B cell (primary cell): Measurements from ENCODE around the gene GNG3. TPM values are rescaled to one million over a fixed set of nuclear protein-coding genes. Genes with fewer than 3 reads are reported as not detected.

Source experiments
- ATAC-seq: fragments of 200-7000 bp; cut with Tn5 transposase; one replicate; pipeline ENCODE4 v1.10.0; 2021; ENCODE audit warnings: low read depth, mild to moderate bottlenecking, moderate number of reproducible peaks, moderate library complexity
- CTCF ChIA-PET: fragments of 350-600 bp; sonication (Branson Sonifier 250); formaldehyde crosslinking; loops from one replicate; lab custom pipeline; 2021; ENCODE audit warnings: antibody characterized with exemption, inconsistent platforms; lab: Charles Lee
- POLR2A ChIA-PET: fragments of 350-600 bp; sonication (Branson Sonifier 250); formaldehyde crosslinking; loops from one replicate; lab custom pipeline; 2021; ENCODE audit warnings: antibody characterized with exemption; lab: Charles Lee
- DNase-seq: peaks from one replicate; pipeline ENCODE4 v3.0.0; 2013
- H2AFZ ChIP-seq: 2 replicates; pipeline ENCODE4 v1.6.1; 2012; ENCODE audit warnings: mild to moderate bottlenecking, low read depth, low read length; ENCODE audit not compliant: insufficient read depth, poor library complexity, severe bottlenecking
- H3K27ac ChIP-seq, 2 donors: 1 replicate in 1 of 2; 2 replicates in 1 of 2; pipeline ENCODE4 v1.5.1; 2012 to 2013; ENCODE audit warnings: low read length in 2 of 2, mild to moderate bottlenecking in 2 of 2, moderate library complexity in 1 of 2
- H3K27me3 ChIP-seq, 4 experiments: fragments of 200-600 bp in 1 of 4; sonication (generic) in 1 of 4; replicated peaks in 1 of 4; 1 replicate in 2 of 4; 2 replicates in 2 of 4; pipeline versions ENCODE4 v1.6.1 to v1.7.0; 2013 to 2016; ENCODE audit warnings: low read length in 3 of 4, mild to moderate bottlenecking in 2 of 4, mixed read lengths in 1 of 4, moderate library complexity in 1 of 4; ENCODE audit not compliant: insufficient read depth in 4 of 4, control insufficient read depth in 3 of 4; ENCODE audit errors: control extremely low read depth in 1 of 4
- H3K36me3 ChIP-seq, 2 experiments: replicated peaks in 1 of 2; 1 replicate in 1 of 2; 2 replicates in 1 of 2; pipeline versions ENCODE4 v1.6.1 to v1.7.1; 2013; ENCODE audit warnings: low read length in 1 of 2; ENCODE audit not compliant: insufficient read depth in 2 of 2, control insufficient read depth in 1 of 2; ENCODE audit errors: control extremely low read depth in 1 of 2, extremely low read depth in 1 of 2
- H3K4me1 ChIP-seq, 2 donors: fragments of 200-600 bp in 1 of 2; sonication (generic) in 1 of 2; 1 replicate in 1 of 2; 2 replicates in 1 of 2; pipeline versions ENCODE4 v1.5.1 to v1.6.1; 2013 to 2017; ENCODE audit warnings: low read length in 2 of 2; ENCODE audit not compliant: control insufficient read depth in 2 of 2, insufficient read depth in 2 of 2
- H3K4me2 ChIP-seq: replicated peaks from 2 replicates; pipeline ENCODE3; 2012; ENCODE audit warnings: mild to moderate bottlenecking, low read depth, low read length; ENCODE audit not compliant: poor library complexity, severe bottlenecking
- H3K4me3 ChIP-seq, 5 experiments: fragments of 200-600 bp in 1 of 5; sonication (generic) in 1 of 5; 1 replicate in 3 of 5; 2 replicates in 2 of 5; pipeline versions ENCODE4 v1.5.1 to v1.7.0; 2011 to 2016; ENCODE audit warnings: low read length in 4 of 5, mild to moderate bottlenecking in 4 of 5, low read depth in 2 of 5, control low read depth in 1 of 5, moderate library complexity in 1 of 5; ENCODE audit not compliant: insufficient read depth in 1 of 5; ENCODE audit errors: control extremely low read depth in 1 of 5, extremely low read depth in 1 of 5
- H3K79me2 ChIP-seq: fragments of 200-600 bp; sonication (generic); one replicate; pipeline ENCODE4 v1.6.0; 2016; ENCODE audit warnings: low read length; ENCODE audit not compliant: control insufficient read depth, insufficient read depth
- H3K9ac ChIP-seq: fragments of 200-600 bp; sonication (generic); 2 replicates; pipeline ENCODE4 v1.6.1; 2017; ENCODE audit warnings: mild to moderate bottlenecking, low read length, moderate library complexity
- H3K9me3 ChIP-seq, 3 donors: one replicate each; pipeline versions ENCODE4 v1.6.1 to v1.7.1; 2013; ENCODE audit warnings: low read length in 2 of 3; ENCODE audit not compliant: control insufficient read depth in 2 of 3, insufficient read depth in 1 of 3; ENCODE audit errors: control extremely low read depth in 1 of 3
- H4K20me1 ChIP-seq: 2 replicates; pipeline ENCODE4 v1.6.0; 2012; ENCODE audit warnings: mild to moderate bottlenecking, low read length; ENCODE audit not compliant: insufficient read depth, control insufficient read depth, poor library complexity, severe bottlenecking
- H3K27ac Mint-ChIP-seq: one replicate; pipeline ENCODE4 v1.8.0; 2021; ENCODE audit warnings: mixed read lengths
- H3K27me3 Mint-ChIP-seq: one replicate; pipeline ENCODE4 v1.8.0; 2021; ENCODE audit warnings: mixed read lengths
- H3K4me1 Mint-ChIP-seq: one replicate; pipeline ENCODE4 v1.8.0; 2021; ENCODE audit warnings: mixed read lengths
- H3K4me3 Mint-ChIP-seq: one replicate; pipeline ENCODE4 v1.8.0; 2021; ENCODE audit warnings: mixed read lengths
- H3K9me3 Mint-ChIP-seq: one replicate; pipeline ENCODE4 v1.8.0; 2022; ENCODE audit warnings: mixed read lengths; ENCODE audit not compliant: insufficient read depth
- EZH2 ChIP-seq: IDR thresholded peaks from 2 replicates; pipeline ENCODE4 v1.6.1; 2012; ENCODE audit warnings: borderline replicate concordance, low read depth, mild to moderate bottlenecking, moderate library complexity, low read length; ENCODE audit not compliant: insufficient read depth, poor library complexity, severe bottlenecking
- WGBS: methylation state at CpG from one replicate; pipeline ENCODE4 v1.1.5; 2013; ENCODE audit warnings: missing lambda C conversion rate; ENCODE audit not compliant: insufficient coverage; 5-methylcytosine and 5-hydroxymethylcytosine counted together
- intact Hi-C: fragments of 100-400 bp; cut with micrococcal nuclease; formaldehyde crosslinking; loops from one replicate; pipeline ENCODE4 v1.10.0; 2022
- polyA plus RNA-seq: library from polyadenylated mRNA; depleted of rRNA; stranded (reverse); fragments of >200 nt; gene quantifications from 2 replicates; pipeline ENCODE4 v1.2.3, GENCODE V29; 2012
- total RNA-seq, 2 donors: library from RNA; stranded (reverse); fragments of 120-200 nt in 1 of 2; gene quantifications; 1 replicate in 1 of 2; 2 replicates in 1 of 2; pipeline versions ENCODE4 v1.2.3 to v1.2.4, GENCODE V29; 2013 to 2022
- TF ChIP-seq, protein P1 (sequence below): fragments of 200-600 bp; IDR thresholded peaks from one replicate; pipeline ENCODE4 v1.8.0; 2022; ENCODE audit warnings: antibody characterized with exemption, mild to moderate bottlenecking

Gene GNG3
- total and polyA plus RNA-seq, 2 donors (not counting 1 experiment from before 2014, with no cell fraction given): 2.1 to 5.5 TPM

DNA sequence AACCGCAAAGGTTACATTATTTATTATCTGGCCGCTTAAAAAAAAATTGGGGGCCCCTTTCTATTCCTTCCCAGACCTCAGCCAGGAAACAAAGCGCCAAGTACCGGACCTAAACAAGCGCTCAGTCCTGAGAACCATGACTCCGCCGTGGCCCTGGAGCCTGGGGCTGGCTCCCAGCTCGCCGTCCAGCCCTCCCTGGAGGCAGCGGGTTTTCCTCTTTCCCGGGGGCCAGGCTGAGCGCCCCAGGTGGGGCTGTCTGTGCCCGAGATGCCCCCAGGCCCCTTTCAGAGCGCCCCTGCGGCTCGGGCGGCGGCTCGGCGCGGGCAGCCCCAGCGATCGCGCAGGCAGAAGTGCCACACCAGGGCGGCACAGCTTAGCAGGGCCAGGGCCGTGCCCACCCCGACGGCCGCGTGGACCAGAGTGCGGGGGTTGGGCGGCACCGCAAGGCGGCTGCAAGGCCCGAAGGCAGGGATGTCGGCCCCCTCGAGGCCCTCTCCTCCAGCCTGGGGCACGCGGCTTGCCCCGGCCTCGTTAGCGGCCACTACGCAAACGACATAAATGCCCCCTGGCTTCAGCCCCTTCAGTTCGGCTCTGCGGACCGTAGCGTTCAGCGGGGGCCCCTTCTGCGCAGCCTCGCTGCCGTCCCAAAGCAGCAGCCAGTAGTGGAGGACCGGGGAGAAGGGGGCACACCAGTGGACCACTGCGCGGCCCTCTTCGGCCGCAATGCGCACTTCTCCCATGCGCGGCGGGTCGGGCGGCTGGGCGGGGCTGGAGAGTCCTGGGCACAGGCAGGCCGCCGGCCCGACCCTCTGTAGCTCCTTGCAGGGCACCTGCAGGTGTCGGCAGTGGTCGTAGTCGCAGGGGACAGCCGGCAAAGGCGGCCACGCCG is 19.7 kb upstream of the GNG3 start:
- Mint-ChIP-seq H3K27me3 (peaks cover 4% of the 10 kb centered on the region), H3K4me1 (no peaks in the 10 kb centered on the region), H3K9me3 (no peaks in the 10 kb centered on the region), H3K27ac (no peak overlapping the region), H3K4me3 (no peak overlapping the region)
- Histone ChIP-seq H3K27ac (no peak overlapping the region), H3K27me3 (peaks cover 0 to 17% (median 6%) of the 10 kb centered on the region in 4 experiments), H3K36me3 (peaks cover 0 to 15% of the 10 kb centered on the region in 2 experiments), H3K9me3 (no peaks in the 10 kb centered on the region), H2AFZ (peak overlapping the region; percentile 63), H4K20me1 (no peaks in the 10 kb centered on the region), H3K79me2 (no peaks in the 10 kb centered on the region), H3K4me3 (no peak overlapping the region), H3K9ac (no peak overlapping the region), H3K4me2 (peak overlapping the region; percentile 40), H3K4me1 (peaks cover 3 to 4% of the 10 kb centered on the region in 2 donors)
- intact Hi-C loops: no loop called here
- TF ChIP-seq, protein P1, sequence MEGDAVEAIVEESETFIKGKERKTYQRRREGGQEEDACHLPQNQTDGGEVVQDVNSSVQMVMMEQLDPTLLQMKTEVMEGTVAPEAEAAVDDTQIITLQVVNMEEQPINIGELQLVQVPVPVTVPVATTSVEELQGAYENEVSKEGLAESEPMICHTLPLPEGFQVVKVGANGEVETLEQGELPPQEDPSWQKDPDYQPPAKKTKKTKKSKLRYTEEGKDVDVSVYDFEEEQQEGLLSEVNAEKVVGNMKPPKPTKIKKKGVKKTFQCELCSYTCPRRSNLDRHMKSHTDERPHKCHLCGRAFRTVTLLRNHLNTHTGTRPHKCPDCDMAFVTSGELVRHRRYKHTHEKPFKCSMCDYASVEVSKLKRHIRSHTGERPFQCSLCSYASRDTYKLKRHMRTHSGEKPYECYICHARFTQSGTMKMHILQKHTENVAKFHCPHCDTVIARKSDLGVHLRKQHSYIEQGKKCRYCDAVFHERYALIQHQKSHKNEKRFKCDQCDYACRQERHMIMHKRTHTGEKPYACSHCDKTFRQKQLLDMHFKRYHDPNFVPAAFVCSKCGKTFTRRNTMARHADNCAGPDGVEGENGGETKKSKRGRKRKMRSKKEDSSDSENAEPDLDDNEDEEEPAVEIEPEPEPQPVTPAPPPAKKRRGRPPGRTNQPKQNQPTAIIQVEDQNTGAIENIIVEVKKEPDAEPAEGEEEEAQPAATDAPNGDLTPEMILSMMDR: no peak
- TF ChIP-seq EZH2: no peak
- WGBS: 43% methylated on average over 74 of the region's 74 CpGs
- ChIA-PET POLR2A (no interaction called here), CTCF (no interaction called here)
- no peak for ATAC-seq
- peak; percentile 28 for DNase-seq

DNA sequence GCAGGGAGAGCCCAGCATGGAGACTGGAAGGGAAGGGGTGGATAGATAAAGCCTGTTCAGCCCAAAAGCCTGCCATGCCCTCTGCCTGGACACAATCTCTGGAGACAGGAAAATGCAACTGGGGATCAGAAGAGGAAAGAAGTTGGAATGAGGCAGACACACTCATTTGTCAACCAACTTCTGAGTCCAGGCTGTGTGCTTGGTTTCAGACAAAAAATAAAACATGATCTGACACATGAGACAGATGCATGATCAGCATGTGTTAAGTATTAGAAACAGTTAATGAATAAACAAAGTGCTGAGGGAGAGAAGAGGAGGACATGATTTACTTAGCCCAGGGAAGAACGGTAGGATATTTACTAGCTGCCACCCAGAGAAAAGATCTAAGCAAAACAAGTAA is 19.0 kb upstream of the GNG3 start:
- H3K27me3 Mint-ChIP-seq: peaks cover 4% of the 10 kb centered on the region
- H3K9ac ChIP-seq: no peak overlapping the region
- no peak for TF ChIP-seq EZH2
- TF ChIP-seq, protein P1: no peak
- H3K9me3 ChIP-seq: no peaks in the 10 kb centered on the region
- DNase-seq (no peak), ATAC-seq (no peak)
- intact Hi-C loops: no loop called here
- no peak overlapping the region for H3K4me3 Mint-ChIP-seq
- H4K20me1 ChIP-seq: no peaks in the 10 kb centered on the region
- H3K27ac Mint-ChIP-seq: no peak overlapping the region
- ChIA-PET POLR2A (no interaction called here), CTCF (interaction anchor here (1.6 kb wide), 1 partner anchor 15 kb away, joined by 3 read pairs; no protein-coding TSS in a partner anchor)
- no CpG with 5 or more reads among the region's 1 CpG for WGBS
- no peaks in the 10 kb centered on the region for H3K79me2 ChIP-seq
- no peak overlapping the region for H3K4me2 ChIP-seq
- no peak overlapping the region for H3K4me3 ChIP-seq
- no peaks in the 10 kb centered on the region for H3K9me3 Mint-ChIP-seq
- peaks cover 3 to 4% of the 10 kb centered on the region in 2 donors for H3K4me1 ChIP-seq
- no peak overlapping the region for H2AFZ ChIP-seq
- H3K27ac ChIP-seq: no peak overlapping the region
- H3K36me3 ChIP-seq: peaks cover 0 to 18% of the 10 kb centered on the region in 2 experiments
- no peaks in the 10 kb centered on the region for H3K4me1 Mint-ChIP-seq
- peaks cover 0 to 17% (median 6%) of the 10 kb centered on the region in 4 experiments for H3K27me3 ChIP-seq
